HepG2 (cell line): ENCODE measurements around the gene SPG7. TPM values are rescaled to one million over a fixed set of nuclear protein-coding genes. Genes with fewer than 3 reads are reported as not detected.

Experiments used
- DPF2 ChIP-seq: sonication (generic); formaldehyde crosslinking; IDR thresholded peaks from 2 replicates; pipeline ENCODE4 v1.4.0; 2020; ENCODE audit warnings: mild to moderate bottlenecking, low read depth, missing genetic modification reagents, borderline replicate concordance
- GABPB1 ChIP-seq: IDR thresholded peaks from 2 replicates; pipeline ENCODE4 v1.6.1; 2016; ENCODE audit warnings: mild to moderate bottlenecking, missing genetic modification reagents, moderate library complexity, missing compliant biosample characterization
- HNF4G ChIP-seq, 2 experiments: sonication (generic) in 1 of 2; formaldehyde crosslinking in 1 of 2; IDR thresholded peaks; 2 replicates each; pipeline versions ENCODE4 v1.4.0 to v1.6.1; 2011 to 2020; ENCODE audit warnings: borderline replicate concordance in 2 of 2, low read depth in 2 of 2, mild to moderate bottlenecking in 2 of 2, low read length in 1 of 2, missing genetic modification reagents in 1 of 2, moderate library complexity in 1 of 2
- HNRNPUL1 ChIP-seq: fragments of 200-400 bp; formaldehyde crosslinking; IDR thresholded peaks from 2 replicates; pipeline ENCODE4 v1.6.1; 2017; ENCODE audit warnings: low read depth, mild to moderate bottlenecking, low read length, moderate library complexity
- IKZF1 ChIP-seq: fragments of 450-650 bp; IDR thresholded peaks from 2 replicates; pipeline ENCODE4 v1.7.1; 2016
- IRF2 ChIP-seq: IDR thresholded peaks from 2 replicates; pipeline ENCODE4 v1.6.1; 2018; ENCODE audit warnings: missing genetic modification reagents, missing compliant biosample characterization
- JARID2 ChIP-seq: sonication (generic); formaldehyde crosslinking; IDR thresholded peaks from 2 replicates; pipeline ENCODE4 v1.8.1; 2023; ENCODE audit warnings: missing genetic modification reagents, inconsistent platforms; ENCODE audit not compliant: insufficient replicate concordance
- MYC ChIP-seq: sonication (generic); formaldehyde crosslinking; IDR thresholded peaks from 2 replicates; pipeline ENCODE4 v1.9.0; 2021; ENCODE audit warnings: missing genetic modification reagents, borderline replicate concordance
- NR2C2 ChIP-seq: sonication (generic); formaldehyde crosslinking; IDR thresholded peaks from 2 replicates; pipeline ENCODE4 v1.4.0; 2020; ENCODE audit warnings: missing genetic modification reagents, mild to moderate bottlenecking, moderate library complexity, borderline replicate concordance
- PHF21A ChIP-seq: sonication (generic); formaldehyde crosslinking; IDR thresholded peaks from 2 replicates; pipeline ENCODE4 v1.5.0; 2020; ENCODE audit warnings: mild to moderate bottlenecking, missing genetic modification reagents
- RAD21 ChIP-seq: fragments of 450-650 bp; formaldehyde crosslinking; IDR thresholded peaks from 2 replicates; pipeline ENCODE4 v1.5.0; 2020; ENCODE audit warnings: mild to moderate bottlenecking
- SRY ChIP-seq: sonication (generic); formaldehyde crosslinking; IDR thresholded peaks from 2 replicates; pipeline ENCODE4 v1.8.0; 2022; ENCODE audit warnings: mild to moderate bottlenecking, missing genetic modification reagents
- ZNF343 ChIP-seq: sonication (generic); formaldehyde crosslinking; IDR thresholded peaks from 2 replicates; pipeline ENCODE4 v1.4.0; 2020; ENCODE audit warnings: mild to moderate bottlenecking, missing genetic modification reagents
- ZNF556 ChIP-seq: sonication (generic); formaldehyde crosslinking; IDR thresholded peaks from 2 replicates; pipeline ENCODE4 v1.4.0; 2020; ENCODE audit warnings: mild to moderate bottlenecking, missing genetic modification reagents, borderline replicate concordance
- ZNF720 ChIP-seq: sonication (generic); formaldehyde crosslinking; IDR thresholded peaks from 2 replicates; pipeline ENCODE4 v1.4.0; 2020; ENCODE audit warnings: missing genetic modification reagents
- ZNF768 ChIP-seq: sonication (generic); formaldehyde crosslinking; IDR thresholded peaks from 2 replicates; pipeline ENCODE4 v1.4.0; 2020; ENCODE audit warnings: missing genetic modification reagents
- ZNF781 ChIP-seq: sonication (generic); formaldehyde crosslinking; IDR thresholded peaks from 2 replicates; pipeline ENCODE4 v1.5.1; 2020; ENCODE audit warnings: borderline replicate concordance, mild to moderate bottlenecking, missing genetic modification reagents; ENCODE audit errors: not compliant biosample characterization
- polyA plus RNA-seq, 8 experiments: library from polyadenylated mRNA; depleted of rRNA in 3 of 8; stranded (reverse) in 7 of 8; unstranded in 1 of 8; fragments of >200 nt; fragmentation: Illumina TruSeq in 4 of 8; extraction: Trizol in 4 of 8; gene quantifications; 2 replicates each; pipeline versions ENCODE4 v1.2.1 to v1.2.3, GENCODE V29; 2011 to 2016; ENCODE audit warnings: low read depth in 4 of 8, missing spikeins in 1 of 8, mixed read lengths in 1 of 8; ENCODE audit not compliant: insufficient read depth in 1 of 8
- total RNA-seq, 5 experiments: library from RNA; depleted of rRNA; stranded (reverse); fragments of >200 nt; fragmentation: Illumina TruSeq; extraction: Trizol; gene quantifications; 2 replicates each; pipeline ENCODE4 v1.2.3, GENCODE V29; 2016; ENCODE audit warnings: low read depth in 1 of 5
- TF ChIP-seq, protein P1 (sequence below): sonication (generic); formaldehyde crosslinking; IDR thresholded peaks from 2 replicates; pipeline ENCODE4 v1.5.0; 2020; ENCODE audit warnings: missing genetic modification reagents, mild to moderate bottlenecking, borderline replicate concordance
- TF ChIP-seq, protein P2 (sequence below): sonication (generic); formaldehyde crosslinking; IDR thresholded peaks from 2 replicates; pipeline ENCODE4 v1.8.0; 2022; ENCODE audit warnings: mild to moderate bottlenecking, missing genetic modification reagents; ENCODE audit not compliant: insufficient replicate concordance
- TF ChIP-seq, protein P3 (sequence below): IDR thresholded peaks from 2 replicates; pipeline ENCODE4 v1.6.1; 2018; ENCODE audit warnings: missing genetic modification reagents, mild to moderate bottlenecking, missing compliant biosample characterization
- TF ChIP-seq, protein P4 (sequence below): sonication (generic); formaldehyde crosslinking; IDR thresholded peaks from 2 replicates; pipeline ENCODE4 v1.4.0; 2020; ENCODE audit warnings: mild to moderate bottlenecking, missing genetic modification reagents

The SPG7 gene
- total and polyA plus RNA-seq, 2 of the 13 experiments (the other 11 are each of a cell fraction or from before 2014, with no cell fraction given): 66.0 to 136 TPM

DNA sequence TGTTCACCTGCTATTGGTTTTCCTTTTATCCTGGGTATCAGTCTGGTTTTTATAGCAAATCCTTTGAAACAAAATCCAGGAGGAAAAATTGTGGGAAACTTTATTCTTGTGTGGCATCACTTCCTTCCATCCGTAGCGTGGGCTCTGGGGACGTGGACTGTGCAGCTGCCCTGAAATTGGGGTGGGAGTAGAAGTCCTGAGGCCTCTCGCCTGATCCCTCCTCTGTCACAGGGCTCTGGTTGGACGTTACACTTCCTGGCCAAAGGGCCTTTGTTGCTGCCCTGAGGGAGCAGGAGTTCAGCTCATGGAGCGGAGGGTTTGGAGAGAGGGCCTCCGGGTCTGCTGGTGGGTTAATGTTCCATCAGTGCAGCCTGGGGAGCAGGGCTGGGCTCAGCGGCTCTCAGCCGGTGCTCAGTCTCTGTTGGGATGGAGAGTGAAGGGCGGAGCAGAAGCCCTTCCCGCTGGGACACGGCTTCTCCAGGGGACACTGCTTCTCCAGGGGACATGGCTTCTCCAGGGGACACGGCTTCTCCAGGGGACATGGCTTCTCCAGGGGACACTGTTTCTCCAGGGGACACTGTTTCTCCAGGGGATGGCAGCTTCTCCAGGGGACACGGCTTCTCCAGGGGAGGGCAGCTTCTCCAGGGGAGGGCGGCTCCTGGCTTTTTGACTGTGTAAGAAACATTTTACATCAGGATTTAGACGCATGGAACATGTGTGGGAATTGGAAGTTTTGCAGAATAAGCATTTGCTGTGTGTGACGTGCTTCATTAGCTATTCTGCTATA is 37.0 kb downstream of the SPG7 start (continued):
- TF ChIP-seq, protein P1, sequence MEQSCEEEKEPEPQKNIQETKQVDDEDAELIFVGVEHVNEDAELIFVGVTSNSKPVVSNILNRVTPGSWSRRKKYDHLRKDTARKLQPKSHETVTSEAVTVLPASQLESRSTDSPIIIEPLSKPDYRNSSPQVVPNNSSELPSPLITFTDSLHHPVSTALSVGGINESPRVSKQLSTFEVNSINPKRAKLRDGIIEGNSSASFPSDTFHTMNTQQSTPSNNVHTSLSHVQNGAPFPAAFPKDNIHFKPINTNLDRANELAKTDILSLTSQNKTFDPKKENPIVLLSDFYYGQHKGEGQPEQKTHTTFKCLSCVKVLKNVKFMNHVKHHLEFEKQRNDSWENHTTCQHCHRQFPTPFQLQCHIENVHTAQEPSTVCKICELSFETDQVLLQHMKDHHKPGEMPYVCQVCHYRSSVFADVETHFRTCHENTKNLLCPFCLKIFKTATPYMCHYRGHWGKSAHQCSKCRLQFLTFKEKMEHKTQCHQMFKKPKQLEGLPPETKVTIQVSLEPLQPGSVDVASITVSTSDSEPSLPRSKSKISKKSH (CRISPR knock-in tag): 0 out of 2 replicates have a peak, but pooled peaks have one; percentile 74
- TF ChIP-seq SRY (CRISPR knock-in tag): peak; percentile 48; the same call in 1 of the 2 replicates
- peak; percentile 72; the same call in 1 of the 2 replicates for TF ChIP-seq DPF2 (CRISPR knock-in tag)
- TF ChIP-seq, protein P2, sequence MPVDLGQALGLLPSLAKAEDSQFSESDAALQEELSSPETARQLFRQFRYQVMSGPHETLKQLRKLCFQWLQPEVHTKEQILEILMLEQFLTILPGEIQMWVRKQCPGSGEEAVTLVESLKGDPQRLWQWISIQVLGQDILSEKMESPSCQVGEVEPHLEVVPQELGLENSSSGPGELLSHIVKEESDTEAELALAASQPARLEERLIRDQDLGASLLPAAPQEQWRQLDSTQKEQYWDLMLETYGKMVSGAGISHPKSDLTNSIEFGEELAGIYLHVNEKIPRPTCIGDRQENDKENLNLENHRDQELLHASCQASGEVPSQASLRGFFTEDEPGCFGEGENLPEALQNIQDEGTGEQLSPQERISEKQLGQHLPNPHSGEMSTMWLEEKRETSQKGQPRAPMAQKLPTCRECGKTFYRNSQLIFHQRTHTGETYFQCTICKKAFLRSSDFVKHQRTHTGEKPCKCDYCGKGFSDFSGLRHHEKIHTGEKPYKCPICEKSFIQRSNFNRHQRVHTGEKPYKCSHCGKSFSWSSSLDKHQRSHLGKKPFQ (CRISPR knock-in tag): peak; percentile 76
- TF ChIP-seq, protein P3, sequence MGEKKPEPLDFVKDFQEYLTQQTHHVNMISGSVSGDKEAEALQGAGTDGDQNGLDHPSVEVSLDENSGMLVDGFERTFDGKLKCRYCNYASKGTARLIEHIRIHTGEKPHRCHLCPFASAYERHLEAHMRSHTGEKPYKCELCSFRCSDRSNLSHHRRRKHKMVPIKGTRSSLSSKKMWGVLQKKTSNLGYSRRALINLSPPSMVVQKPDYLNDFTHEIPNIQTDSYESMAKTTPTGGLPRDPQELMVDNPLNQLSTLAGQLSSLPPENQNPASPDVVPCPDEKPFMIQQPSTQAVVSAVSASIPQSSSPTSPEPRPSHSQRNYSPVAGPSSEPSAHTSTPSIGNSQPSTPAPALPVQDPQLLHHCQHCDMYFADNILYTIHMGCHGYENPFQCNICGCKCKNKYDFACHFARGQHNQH (CRISPR knock-in tag): 0 out of 2 replicates have a peak, but pooled peaks have one; percentile 7
- peak; percentile 91 for TF ChIP-seq ZNF768 (CRISPR knock-in tag)
- peak; percentile 28 for TF ChIP-seq ZNF781 (CRISPR knock-in tag)
- TF ChIP-seq HNF4G (IDR thresholded peaks at IDR 0.05; ENCODE audit: borderline replicate concordance, low read depth, low read length): peak; percentile 96
- TF ChIP-seq HNF4G (CRISPR knock-in tag; IDR thresholded peaks at IDR 0.05; ENCODE audit: borderline replicate concordance, low read depth): peak; percentile 75; the same call in 1 of the 2 replicates
- TF ChIP-seq PHF21A (CRISPR knock-in tag): peak; percentile 90
- TF ChIP-seq JARID2: no peak
- no peak for TF ChIP-seq ZNF720 (CRISPR knock-in tag)
- TF ChIP-seq GABPB1 (CRISPR knock-in tag): peak; percentile 52; the same call in 1 of the 2 replicates
- peak; percentile 62 for TF ChIP-seq NR2C2 (CRISPR knock-in tag)
- no peak for TF ChIP-seq HNRNPUL1
- TF ChIP-seq ZNF343: no peak
- no peak for TF ChIP-seq IKZF1
- no peak; the same call in 1 of the 2 replicates for TF ChIP-seq IRF2 (CRISPR knock-in tag)
- TF ChIP-seq RAD21: peak; percentile 42; the same call in 1 of the 2 replicates
- TF ChIP-seq ZNF556: peak; percentile 70
- TF ChIP-seq, protein P4, sequence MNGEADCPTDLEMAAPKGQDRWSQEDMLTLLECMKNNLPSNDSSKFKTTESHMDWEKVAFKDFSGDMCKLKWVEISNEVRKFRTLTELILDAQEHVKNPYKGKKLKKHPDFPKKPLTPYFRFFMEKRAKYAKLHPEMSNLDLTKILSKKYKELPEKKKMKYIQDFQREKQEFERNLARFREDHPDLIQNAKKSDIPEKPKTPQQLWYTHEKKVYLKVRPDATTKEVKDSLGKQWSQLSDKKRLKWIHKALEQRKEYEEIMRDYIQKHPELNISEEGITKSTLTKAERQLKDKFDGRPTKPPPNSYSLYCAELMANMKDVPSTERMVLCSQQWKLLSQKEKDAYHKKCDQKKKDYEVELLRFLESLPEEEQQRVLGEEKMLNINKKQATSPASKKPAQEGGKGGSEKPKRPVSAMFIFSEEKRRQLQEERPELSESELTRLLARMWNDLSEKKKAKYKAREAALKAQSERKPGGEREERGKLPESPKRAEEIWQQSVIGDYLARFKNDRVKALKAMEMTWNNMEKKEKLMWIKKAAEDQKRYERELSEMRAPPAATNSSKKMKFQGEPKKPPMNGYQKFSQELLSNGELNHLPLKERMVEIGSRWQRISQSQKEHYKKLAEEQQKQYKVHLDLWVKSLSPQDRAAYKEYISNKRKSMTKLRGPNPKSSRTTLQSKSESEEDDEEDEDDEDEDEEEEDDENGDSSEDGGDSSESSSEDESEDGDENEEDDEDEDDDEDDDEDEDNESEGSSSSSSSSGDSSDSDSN (CRISPR knock-in tag): peak; percentile 93
- peak; percentile 55; the same call in 1 of the 2 replicates for TF ChIP-seq MYC (CRISPR knock-in tag)
